Measurements from ENCODE around the gene RNF222.

GRCh38 chr17:8384801-8385378, 12.7 kb downstream of the RNF222 start:
- TF ChIP-seq CTCF (IDR thresholded peaks at IDR 0.05) (no peak), POLR2A (IDR thresholded peaks at IDR 0.05) (no peak), EP300 (IDR thresholded peaks at IDR 0.05; ENCODE audit: low read depth) (no peak)

All from transverse colon (tissue), 3 donors.